RKO (cell line): ENCODE data around the gene ADIPOR2.
"Not testable (repeated sequence)": the region's sequence is repeated elsewhere in the genome, so short reads cannot be mapped to it uniquely, and the experiment has no call there.

ENCODE experiments used
- DNase-seq: peaks from one replicate; pipeline ENCODE4 v3.0.0-alpha.2; 2016; ENCODE audit warnings: low spot score

Gene ADIPOR2

GRCh38 chr12:1705774-1706631 is 15.1 kb downstream of the ADIPOR2 start:
- DNase-seq = no peak

GRCh38 chr12:1706632-1706980 is 15.7 kb downstream of the ADIPOR2 start:
- no peak for DNase-seq

- no peak for DNase-seq
These were observed 16.2 kb downstream of the ADIPOR2 start for GRCh38 chr12:1707051-1707450.

- DNase-seq = not testable (repeated sequence)
These were observed 19.1 kb downstream of the ADIPOR2 start for GRCh38 chr12:1709968-1710367.

GRCh38 chr12:1710870-1711269 is 20.0 kb downstream of the ADIPOR2 start:
- DNase-seq = not testable (repeated sequence)

GRCh38 chr12:1711536-1712211 is 20.8 kb downstream of the ADIPOR2 start:
- not testable (repeated sequence) for DNase-seq

- not testable (repeated sequence) for DNase-seq
These were observed 21.4 kb downstream of the ADIPOR2 start for GRCh38 chr12:1712305-1712704.

- not testable (repeated sequence) for DNase-seq
These were observed 22.0 kb downstream of the ADIPOR2 start for GRCh38 chr12:1712852-1713251.

- DNase-seq = not testable (repeated sequence)
These were observed 23.0 kb downstream of the ADIPOR2 start for GRCh38 chr12:1713783-1714348.

GRCh38 chr12:1715459-1715858 is 24.6 kb downstream of the ADIPOR2 start:
- not testable (repeated sequence) for DNase-seq

GRCh38 chr12:1716215-1716862 is 25.5 kb downstream of the ADIPOR2 start:
- DNase-seq = no peak

GRCh38 chr12:1716911-1717310 is 26.0 kb downstream of the ADIPOR2 start:
- DNase-seq = no peak

- no peak for DNase-seq
These were observed 28.3 kb downstream of the ADIPOR2 start for GRCh38 chr12:1719139-1719538.

GRCh38 chr12:1720494-1720893 is 29.6 kb downstream of the ADIPOR2 start:
- DNase-seq = no peak

GRCh38 chr12:1723721-1724120 is 32.9 kb downstream of the ADIPOR2 start:
- no peak for DNase-seq

- no peak for DNase-seq
These were observed 33.4 kb downstream of the ADIPOR2 start for GRCh38 chr12:1724250-1724649.

GRCh38 chr12:1726753-1727152 is 35.9 kb downstream of the ADIPOR2 start:
- no peak for DNase-seq

GRCh38 chr12:1728824-1729223 is 38.0 kb downstream of the ADIPOR2 start:
- DNase-seq = no peak

- no peak for DNase-seq
These were observed 40.3 kb downstream of the ADIPOR2 start for GRCh38 chr12:1731019-1731687.

- not testable (repeated sequence) for DNase-seq
These were observed 40.8 kb downstream of the ADIPOR2 start for GRCh38 chr12:1731688-1732078.

- no peak for DNase-seq
These were observed 42.0 kb downstream of the ADIPOR2 start for GRCh38 chr12:1732914-1733313.

GRCh38 chr12:1733712-1734111 is 42.8 kb downstream of the ADIPOR2 start:
- not testable (repeated sequence) for DNase-seq
